ENCODE results near the gene OTUD5.

- TF ChIP-seq CTCF (IDR thresholded peaks at IDR 0.05) (no peak), POLR2A (IDR thresholded peaks at IDR 0.05) (no peak)
Observed at GRCh38 chrX:48918301-48918642, 39.1 kb downstream of the OTUD5 start.

Measured in testis (tissue), 2 donors.